GM21381 (cell line): ENCODE results near the gene CREB5.

Experiments
- ATAC-seq: cut with Tn5 transposase; IDR thresholded peaks from one replicate; pipeline ENCODE4 v1.9.1; 2021; ENCODE audit warnings: mild to moderate bottlenecking, moderate library complexity; ENCODE audit not compliant: unreplicated experiment

The CREB5 gene

DNA sequence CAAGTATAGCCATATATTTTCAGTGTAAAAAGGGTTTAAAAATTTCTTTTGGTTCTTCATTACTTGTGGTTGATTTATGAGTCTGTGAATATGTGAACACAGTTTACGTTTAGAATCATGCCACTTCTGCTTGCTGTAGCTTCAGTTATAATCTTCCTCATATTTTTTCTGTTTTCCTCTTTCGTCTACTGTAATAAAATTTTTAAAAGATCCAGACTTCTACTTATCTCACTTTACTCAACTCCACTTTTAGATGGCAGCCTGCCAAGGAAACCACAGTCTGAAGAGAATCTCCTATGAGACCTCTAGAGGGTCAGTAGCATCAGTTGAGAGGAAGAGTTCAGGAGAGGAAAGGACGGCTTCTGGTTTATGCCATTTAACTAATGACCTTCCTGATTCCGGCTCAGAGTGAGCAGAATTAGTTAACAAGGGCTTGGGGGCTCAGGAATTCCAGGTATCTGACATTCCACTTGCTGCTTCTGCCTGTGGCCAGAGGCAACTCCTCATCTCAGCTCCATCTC, 21.4 kb downstream of the CREB5 start:
- no peak for ATAC-seq

DNA sequence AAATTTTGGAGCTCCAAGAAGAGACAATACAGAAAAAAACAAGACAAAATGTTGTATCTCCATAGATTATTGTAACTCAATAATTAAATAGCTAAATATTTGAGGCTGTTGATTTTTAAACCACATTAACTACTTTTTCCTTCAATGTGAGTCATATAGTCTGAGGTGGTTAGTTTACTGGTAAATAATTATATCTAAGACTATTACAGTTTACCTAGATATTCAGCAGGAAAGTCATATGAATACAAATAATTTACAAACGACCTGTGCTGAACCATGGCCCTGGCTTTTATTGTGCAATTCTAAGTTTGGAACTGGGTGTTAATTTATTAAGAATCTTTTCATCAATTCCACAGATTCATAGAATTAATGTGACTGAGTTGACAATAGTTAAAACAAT, 22.2 kb downstream of the CREB5 start:
- ATAC-seq: no peak

DNA sequence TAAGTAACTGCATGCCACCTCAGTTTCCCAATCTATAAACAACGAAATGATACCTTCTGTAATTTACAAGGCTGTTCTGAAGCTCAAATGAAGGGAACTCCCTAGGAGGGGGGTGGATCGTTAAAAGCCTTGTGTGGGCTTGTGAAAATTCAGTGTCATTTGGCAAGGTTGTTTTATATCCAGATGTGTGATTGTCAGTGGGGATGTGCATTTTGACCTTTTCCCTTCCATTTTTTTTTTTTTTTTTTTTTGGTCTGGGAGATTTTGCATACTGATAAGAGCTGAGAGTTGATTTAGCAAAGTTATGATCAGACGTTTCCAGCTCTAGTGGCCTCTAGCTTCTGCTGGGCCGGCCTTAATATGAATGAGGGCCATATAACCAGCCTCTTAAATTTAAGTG, 22.8 kb downstream of the CREB5 start:
- no peak for ATAC-seq

DNA sequence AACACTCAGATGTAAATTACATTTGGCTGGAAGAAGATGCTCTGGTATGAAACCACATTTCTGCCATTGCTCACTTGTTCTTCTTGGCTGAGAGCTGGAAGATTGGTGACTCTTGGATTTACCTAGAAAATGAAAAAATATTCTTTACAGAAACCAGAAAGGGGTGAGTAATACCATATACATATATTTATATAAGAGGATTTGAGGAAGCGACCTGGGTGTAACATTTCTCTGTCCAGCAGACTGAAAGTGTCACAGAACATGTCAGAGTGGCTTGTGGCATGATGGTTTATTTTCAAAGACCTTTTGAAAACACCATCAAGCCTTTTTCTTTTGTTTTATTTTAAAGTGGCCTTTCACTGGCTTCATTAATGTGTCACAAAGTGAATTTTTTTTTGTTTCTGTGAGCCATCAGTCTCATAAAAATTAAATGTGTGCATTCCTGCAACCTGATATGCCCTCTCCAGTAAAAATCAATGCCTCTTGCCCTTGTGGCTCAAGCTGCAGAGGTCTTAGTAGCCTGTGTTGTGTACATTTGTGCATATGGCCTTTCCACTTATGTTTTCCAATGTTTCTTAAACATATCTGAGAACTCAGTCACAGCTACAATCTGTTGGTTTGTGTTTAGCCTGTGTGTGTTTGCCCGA, 23.5 kb downstream of the CREB5 start:
- ATAC-seq: no peak

GRCh38 chr7:28440055-28440601, 27.8 kb downstream of the CREB5 start:
- no peak for ATAC-seq

DNA sequence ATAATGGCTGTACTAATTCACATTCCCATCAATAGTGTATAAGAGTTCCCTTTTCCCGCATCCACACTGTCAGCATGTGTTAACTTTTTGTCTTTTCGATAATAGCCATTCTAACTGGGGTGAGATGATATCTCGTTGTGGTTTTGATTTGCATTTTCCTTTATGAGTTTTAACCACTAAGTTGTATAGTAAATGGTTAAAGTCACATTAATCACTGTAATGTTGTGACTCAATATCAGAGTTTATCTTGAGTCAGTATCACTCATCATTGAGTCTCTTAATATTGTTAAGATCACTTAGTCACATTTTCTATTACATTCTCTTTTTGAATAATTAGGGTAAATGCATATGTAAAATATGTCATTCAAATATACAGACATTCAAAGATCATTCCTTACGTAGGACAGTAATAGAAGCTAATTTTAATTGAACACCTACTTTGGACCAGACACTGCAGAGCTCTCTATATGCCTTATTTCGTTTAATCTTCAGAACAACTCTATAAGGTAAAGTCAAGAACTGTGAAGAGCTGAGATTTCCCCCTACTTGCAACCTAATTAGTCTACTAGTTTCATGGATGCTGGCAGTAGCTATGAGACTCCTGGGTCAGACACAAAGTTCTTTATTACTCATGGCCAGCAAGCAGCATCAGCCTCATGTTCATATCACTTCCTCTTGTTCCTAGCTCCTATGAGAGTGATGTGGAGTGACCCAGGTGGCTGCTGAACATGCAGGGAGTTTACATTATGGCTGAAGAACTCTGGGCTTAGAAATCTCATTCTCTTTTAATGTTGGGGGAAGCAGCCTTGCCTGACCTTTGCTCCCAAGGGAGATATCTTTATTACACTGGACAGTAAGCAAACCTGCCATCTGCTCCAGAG, 30.5 kb downstream of the CREB5 start:
- no peak for ATAC-seq

DNA sequence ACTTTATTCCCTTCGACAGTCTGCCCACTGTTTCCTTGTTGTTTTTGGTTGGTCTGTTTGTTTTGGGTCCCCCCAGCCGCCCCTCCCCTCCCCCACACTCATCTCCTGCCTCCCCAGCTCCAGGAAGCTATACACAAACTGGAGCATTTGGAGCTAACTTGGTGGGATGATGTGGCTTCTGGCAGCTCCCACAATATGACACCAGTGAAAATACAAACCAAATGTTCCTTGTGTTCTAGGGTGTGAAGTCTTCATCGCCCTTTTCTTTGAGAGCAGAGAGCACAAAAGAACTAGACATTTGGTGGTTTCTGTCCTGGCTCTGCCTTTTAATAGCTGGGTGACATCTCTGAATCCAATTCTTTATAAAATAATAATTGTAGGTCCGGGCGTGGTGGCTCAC, 33.8 kb downstream of the CREB5 start:
- no peak for ATAC-seq

DNA sequence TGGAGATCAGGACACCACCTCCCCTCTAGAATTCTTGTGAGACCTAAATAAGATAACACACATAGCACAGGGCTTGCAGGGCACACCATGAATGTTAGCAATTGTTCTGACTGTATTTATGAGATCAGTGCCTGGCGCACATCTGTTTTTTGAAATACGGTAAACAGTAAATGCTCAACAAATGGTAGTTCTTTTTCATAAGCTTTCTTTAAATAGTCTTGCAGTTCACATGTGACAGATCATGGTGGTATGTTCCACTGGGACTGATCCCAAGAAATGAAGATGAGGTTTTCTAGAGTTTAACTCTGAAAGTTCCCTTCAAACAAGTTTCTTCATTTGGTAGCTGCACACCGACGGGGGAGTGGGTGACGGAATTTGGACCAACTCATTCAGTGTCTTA, 34.8 kb downstream of the CREB5 start:
- ATAC-seq: no peak

DNA sequence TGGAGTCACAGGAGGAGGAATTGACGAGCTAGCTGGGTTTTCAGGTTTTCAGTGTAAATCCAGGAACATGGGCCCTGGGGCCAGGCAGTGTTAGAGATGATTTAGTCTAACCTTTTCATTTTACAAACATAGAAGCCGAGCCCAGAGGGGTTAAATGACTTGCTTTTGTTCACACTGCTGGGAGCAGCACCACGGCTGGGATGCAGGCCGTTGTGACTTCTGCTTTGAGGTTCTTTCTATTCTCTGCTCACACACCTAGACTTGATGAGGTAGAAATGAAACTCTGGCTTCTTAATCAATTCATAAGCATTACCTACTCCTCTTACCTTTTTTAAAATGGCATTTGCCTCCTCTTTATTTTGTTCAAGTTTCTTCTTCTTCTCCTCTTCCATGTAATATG, 36.4 kb downstream of the CREB5 start:
- no peak for ATAC-seq

- no peak for ATAC-seq
These were observed 40.4 kb downstream of the CREB5 start for GRCh38 chr7:28452681-28453080.

- no peak for ATAC-seq
These were observed 43.2 kb downstream of the CREB5 start for GRCh38 chr7:28455486-28455885.

GRCh38 chr7:28456044-28456443, 43.7 kb downstream of the CREB5 start:
- ATAC-seq: no peak

- no peak for ATAC-seq
These were observed 46.4 kb downstream of the CREB5 start for GRCh38 chr7:28458732-28459131.

DNA sequence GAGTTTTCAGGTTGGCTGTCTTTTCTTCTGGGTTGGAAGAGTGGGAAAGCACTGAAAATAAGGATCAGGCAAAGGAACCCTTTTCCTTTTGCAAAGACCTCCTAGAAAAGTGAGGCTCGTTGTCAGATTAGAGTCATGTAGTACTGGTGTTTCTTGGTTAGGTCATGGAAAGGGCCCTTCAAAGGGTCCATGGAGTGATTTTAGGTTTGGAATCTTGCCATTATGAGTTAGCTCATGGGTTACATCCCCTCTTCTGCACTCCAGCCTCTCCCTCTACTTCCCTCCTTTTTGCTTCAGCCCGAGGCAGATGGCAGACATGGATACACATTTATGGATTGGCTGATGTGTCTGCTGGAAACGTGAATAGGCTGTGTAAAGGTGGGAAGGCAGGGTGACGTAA, 47.0 kb downstream of the CREB5 start:
- no peak for ATAC-seq

DNA sequence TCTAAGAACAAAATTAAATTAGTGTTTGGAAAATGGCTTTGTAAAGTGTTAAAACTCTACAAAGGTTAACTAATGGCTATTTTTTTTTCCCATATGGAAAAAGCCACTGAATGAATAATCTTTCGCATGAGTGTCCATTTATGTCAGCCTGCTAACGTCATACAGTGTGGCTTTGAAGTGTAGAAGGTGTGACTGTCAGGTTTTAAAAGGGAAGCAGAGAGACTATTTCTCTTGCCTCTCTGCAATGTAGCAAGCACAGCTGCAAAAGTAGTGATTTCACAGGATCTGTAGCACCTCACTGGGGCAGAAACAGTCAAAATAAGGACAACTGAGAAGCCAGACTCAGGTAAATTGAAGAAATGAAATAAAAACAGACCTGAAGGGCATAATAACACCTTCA, 53.4 kb downstream of the CREB5 start:
- ATAC-seq: no peak

GRCh38 chr7:28466341-28466740, 54.0 kb downstream of the CREB5 start:
- no peak for ATAC-seq

- no peak for ATAC-seq
These were observed 54.6 kb downstream of the CREB5 start for GRCh38 chr7:28466885-28467284.

GRCh38 chr7:28469562-28469961, 57.2 kb downstream of the CREB5 start:
- ATAC-seq: no peak

DNA sequence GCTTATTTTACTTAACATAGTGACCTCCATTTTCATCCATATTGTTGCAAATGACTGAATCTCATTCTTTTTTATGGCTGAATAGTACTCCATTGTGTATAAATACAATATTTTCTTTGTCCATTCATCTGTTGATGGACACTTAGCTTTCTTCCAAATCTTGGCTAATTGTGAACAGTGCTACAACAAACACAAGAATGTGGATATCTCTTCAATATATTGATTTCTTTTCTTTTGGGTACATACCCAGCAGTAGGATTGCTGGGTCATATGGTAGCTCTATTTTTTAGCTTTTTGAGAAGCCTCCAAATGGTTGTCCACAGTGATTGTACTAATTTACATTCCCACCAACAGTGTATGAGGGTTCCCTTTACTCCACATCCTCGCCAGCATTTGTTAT, 58.0 kb downstream of the CREB5 start:
- ATAC-seq: no peak

DNA sequence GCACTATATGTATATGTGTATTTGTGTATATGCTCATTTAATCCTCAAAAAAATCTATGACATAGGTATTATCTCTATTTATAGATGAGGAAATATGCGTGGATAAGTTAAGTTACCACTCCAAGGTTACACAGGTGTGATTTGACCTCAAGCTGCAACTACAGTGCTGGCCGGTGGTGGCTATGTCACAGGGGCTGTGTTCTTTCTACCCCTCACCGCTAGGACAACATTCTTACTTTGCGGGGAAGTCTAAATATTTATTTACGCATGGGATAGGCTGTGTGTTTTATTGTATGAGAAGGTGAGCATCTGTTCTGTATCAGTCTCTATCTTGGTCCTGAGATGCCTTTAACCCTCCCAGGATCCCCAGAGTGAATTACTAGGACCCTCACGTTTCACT, 60.0 kb downstream of the CREB5 start:
- no peak for ATAC-seq

- ATAC-seq: no peak
These were observed 61.4 kb downstream of the CREB5 start for GRCh38 chr7:28473571-28474281.
